D721Med (cell line): Measurements from ENCODE around the gene ASB7.

Experiments
- DNase-seq: peaks from one replicate; pipeline ENCODE4 v3.0.0; 2011; ENCODE audit warnings: low spot score; ENCODE audit not compliant: insufficient read length
- FAIRE-seq: peaks from 2 replicates; lab custom pipeline; 2011; peaks lifted over from hg19 to GRCh38; lab: Jason Lieb, UNC
- TF ChIP-seq, protein P1 (sequence below): IDR thresholded peaks from 2 replicates; pipeline ENCODE4 v1.5.1; 2012; ENCODE audit warnings: mild to moderate bottlenecking, control low read depth; ENCODE audit not compliant: insufficient read depth; ENCODE audit errors: missing control alignments

The ASB7 gene

DNA sequence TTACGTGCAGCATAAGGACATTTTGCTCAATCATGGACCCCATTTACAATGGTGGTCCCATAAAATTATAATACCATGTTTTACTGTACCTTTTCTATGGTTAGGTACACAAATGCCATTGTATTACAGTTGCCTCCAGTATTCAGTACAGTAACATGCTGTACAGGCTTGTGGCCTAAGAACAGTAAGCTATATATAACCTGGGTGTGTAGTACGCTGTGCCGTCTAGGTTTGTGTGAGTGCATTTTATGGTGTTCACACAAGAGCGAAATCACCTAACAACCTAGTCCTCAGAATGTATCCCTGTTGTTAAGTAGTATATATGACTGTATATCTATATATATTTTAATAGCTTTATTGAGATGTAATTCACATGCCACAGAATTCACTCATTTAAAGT is 12.5 kb downstream of the ASB7 start:
- FAIRE-seq (no peak), DNase-seq (no peak)
- TF ChIP-seq, protein P1, sequence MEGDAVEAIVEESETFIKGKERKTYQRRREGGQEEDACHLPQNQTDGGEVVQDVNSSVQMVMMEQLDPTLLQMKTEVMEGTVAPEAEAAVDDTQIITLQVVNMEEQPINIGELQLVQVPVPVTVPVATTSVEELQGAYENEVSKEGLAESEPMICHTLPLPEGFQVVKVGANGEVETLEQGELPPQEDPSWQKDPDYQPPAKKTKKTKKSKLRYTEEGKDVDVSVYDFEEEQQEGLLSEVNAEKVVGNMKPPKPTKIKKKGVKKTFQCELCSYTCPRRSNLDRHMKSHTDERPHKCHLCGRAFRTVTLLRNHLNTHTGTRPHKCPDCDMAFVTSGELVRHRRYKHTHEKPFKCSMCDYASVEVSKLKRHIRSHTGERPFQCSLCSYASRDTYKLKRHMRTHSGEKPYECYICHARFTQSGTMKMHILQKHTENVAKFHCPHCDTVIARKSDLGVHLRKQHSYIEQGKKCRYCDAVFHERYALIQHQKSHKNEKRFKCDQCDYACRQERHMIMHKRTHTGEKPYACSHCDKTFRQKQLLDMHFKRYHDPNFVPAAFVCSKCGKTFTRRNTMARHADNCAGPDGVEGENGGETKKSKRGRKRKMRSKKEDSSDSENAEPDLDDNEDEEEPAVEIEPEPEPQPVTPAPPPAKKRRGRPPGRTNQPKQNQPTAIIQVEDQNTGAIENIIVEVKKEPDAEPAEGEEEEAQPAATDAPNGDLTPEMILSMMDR = no peak

DNA sequence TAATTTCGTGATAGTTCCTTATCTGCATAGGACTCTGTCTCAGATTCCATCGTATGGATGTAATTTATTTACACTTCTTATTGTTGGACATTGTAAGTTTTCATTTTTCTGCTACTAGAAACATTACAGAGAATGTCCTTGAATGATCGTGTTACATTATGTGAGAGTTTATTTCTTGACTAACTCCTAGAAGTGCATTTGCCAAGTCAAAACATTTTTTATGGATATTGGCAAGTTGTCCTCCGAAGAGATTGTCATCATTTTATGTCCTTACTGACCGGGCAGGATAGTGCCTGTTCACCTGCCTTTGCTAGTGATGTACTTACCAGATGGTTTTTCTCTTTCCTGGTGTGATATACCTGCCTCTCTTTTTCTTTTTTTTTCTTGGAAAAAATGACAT is 13.4 kb downstream of the ASB7 start:
- no peak for FAIRE-seq

DNA sequence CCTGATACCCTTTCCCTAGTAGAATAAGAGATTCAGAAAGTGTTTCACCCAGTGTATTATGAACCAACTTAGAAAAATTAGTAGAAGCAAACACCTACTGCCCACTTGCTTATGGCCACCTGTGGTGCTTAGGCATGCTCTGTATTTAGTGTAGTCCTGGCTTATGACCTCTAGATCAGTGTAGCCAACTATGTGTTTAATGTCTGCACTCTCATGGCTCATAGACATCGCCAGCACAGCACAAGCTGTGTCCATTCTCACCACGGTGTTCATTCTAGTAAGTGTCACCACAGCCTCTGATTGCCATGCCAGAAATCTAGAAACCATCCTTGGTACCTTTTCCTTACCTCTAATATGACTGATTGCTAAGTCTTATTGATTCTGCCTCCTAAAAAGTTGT is 14.3 kb downstream of the ASB7 start:
- TF ChIP-seq, protein P1 = no peak
- no peak for FAIRE-seq

More for the DNA sequence above, 13.4 kb downstream of the ASB7 start:
- TF ChIP-seq, protein P1 = no peak
- no peak for DNase-seq

DNA sequence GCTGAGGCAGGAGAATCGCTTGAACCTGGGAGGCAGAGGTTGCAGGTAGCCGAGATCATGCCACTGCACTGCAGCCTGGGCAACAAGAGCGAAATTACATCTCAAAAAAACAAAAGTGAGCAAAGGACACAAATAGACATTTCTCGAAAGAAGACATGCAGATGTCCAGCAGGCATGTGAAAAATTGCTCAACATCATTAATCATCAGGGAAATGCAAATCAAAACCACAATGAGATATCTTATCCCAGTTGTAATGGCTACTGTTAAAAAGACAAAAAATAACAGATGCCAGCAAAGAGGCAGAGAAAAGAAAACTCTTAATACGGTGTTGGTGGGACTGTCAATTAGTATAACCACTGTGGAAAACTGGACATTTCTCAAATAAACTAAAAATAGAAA is 20.9 kb downstream of the ASB7 start:
- DNase-seq = no peak
- FAIRE-seq = no peak
- TF ChIP-seq, protein P1 = no peak

More for the DNA sequence above, 14.3 kb downstream of the ASB7 start:
- DNase-seq = no peak

DNA sequence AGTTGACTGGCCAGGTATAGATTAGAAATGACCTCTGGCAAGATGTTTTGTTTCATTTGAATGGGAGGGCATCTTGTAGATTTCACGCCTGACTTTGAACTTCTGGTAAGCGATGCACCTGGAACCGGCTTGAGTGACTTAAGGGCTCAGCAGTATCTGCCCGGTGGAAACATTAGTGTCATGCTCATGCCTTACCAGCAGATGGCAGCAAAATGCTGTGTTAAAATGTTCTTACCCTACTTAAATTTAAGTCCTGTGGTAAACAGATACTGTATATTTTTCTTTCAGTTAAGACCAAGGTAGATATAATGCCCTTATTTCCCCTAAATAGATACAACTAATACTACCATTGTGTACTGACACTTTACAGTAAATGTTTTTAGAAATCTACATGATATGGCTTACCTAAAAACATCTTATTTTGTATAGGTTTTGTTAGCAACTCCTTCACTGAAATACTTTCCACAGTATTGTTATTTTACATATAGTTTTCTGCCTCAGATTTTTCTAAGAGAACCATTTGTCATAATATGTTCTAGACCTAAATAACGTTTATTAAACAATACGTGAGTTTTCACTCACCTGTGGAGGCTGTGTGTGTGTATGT is 25.5 kb downstream of the ASB7 start:
- DNase-seq (no peak), FAIRE-seq (no peak)
- TF ChIP-seq, protein P1 = peak; percentile 86

DNA sequence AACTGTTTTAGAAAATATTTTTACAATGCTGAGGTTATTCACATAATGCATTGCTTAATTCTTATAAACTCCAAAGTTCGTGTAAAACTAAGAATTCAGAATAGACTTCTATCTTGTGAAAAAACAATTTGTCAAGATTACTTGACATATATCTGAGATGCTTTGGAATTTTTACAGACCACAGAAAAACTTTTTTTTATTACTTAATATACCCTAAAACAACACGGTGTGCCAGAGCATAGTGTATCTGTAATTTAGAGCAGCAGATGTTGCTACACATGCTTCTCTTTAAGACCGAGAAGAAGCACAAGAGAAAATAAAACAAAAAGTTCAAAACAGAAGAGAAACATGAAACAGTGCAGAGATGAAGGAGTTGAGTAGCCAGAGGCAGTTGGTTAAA is 26.4 kb downstream of the ASB7 start:
- DNase-seq (no peak), FAIRE-seq (no peak)
- TF ChIP-seq, protein P1 = no peak

DNA sequence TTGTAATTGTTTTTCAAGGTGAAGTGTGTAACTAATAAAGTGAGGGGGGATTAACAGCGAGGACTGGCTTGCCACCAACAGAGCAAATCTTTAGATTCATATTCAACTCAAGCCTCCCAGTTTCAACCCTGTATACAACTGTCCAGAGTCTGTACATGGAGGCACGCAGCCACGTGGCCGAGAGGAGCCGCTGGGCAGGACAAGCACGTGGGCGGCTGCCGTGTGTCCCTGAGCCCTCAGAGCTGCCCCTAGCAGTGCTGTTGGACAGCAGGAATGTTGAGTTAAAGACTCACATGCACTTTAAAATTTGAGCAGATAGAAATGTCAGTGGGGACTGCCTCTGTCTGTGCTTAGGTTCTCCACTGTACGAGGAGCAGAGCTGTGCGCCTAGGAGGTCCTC is 29.4 kb downstream of the ASB7 start:
- DNase-seq (no peak), FAIRE-seq (no peak)
- TF ChIP-seq, protein P1 = no peak
